IMR-90 (cell line): Measurements from ENCODE around the gene CCDC194. TPM values are rescaled to one million over a fixed set of nuclear protein-coding genes. Genes with fewer than 3 reads are reported as not detected.

Experiments used
- ATAC-seq: fragments of 200-7000 bp; cut with Tn5 transposase; 2 replicates; pipeline ENCODE4 v1.9.1; 2020; ENCODE audit warnings: low read depth, mild to moderate bottlenecking, moderate library complexity
- BruUV-seq: library from RNA; stranded (reverse); fragments of 400-500 nt; replicated peaks from 2 replicates; lab custom pipeline; 2021; lab: Mats Ljungman, UMichigan
- CTCF ChIA-PET: fragments of 300-600 bp; formaldehyde crosslinking; extraction: SDS; loops from one replicate; lab custom pipeline; 2021; ENCODE audit warnings: antibody characterized with exemption; lab: Yijun Ruan, JAX
- POLR2A ChIA-PET: fragments of 300-600 bp; sonication (Branson Sonifier 250); formaldehyde crosslinking; loops from one replicate; lab custom pipeline; 2022; ENCODE audit warnings: antibody characterized with exemption; ENCODE audit not compliant: unreplicated experiment; lab: Charles Lee
- DNase-seq: peaks from one replicate; pipeline ENCODE4 v3.0.0; 2013
- H2AFZ ChIP-seq: replicated peaks from 2 replicates; pipeline ENCODE3; 2013; ENCODE audit warnings: low read length, mild to moderate bottlenecking; ENCODE audit not compliant: poor library complexity
- H2AK5ac ChIP-seq: 2 replicates; pipeline ENCODE4 v1.6.1; 2013; ENCODE audit warnings: low read depth, low read length, inconsistent platforms
- H2AK9ac ChIP-seq: replicated peaks from 2 replicates; pipeline ENCODE3; 2013; ENCODE audit warnings: mild to moderate bottlenecking, low read depth, low read length, moderate library complexity; ENCODE audit not compliant: poor library complexity
- H2BK120ac ChIP-seq: 2 replicates; pipeline ENCODE4 v1.6.1; 2013; ENCODE audit warnings: low read depth, low read length, inconsistent platforms
- H2BK15ac ChIP-seq: 3 replicates; pipeline ENCODE4 v1.6.1; 2013; ENCODE audit warnings: low read depth, low read length, inconsistent platforms
- H2BK20ac ChIP-seq: 2 replicates; pipeline ENCODE4 v1.6.1; 2013; ENCODE audit warnings: low read depth, mild to moderate bottlenecking, inconsistent platforms, low read length, moderate library complexity
- H2BK5ac ChIP-seq: 2 replicates; pipeline ENCODE4 v1.6.1; 2013; ENCODE audit warnings: mild to moderate bottlenecking, low read depth, low read length, inconsistent platforms; ENCODE audit not compliant: poor library complexity, severe bottlenecking
- H3K14ac ChIP-seq: replicated peaks from 2 replicates; pipeline ENCODE4 v1.6.1; 2013; ENCODE audit warnings: low read depth, low read length, inconsistent platforms
- H3K18ac ChIP-seq: 2 replicates; pipeline ENCODE4 v1.6.1; 2013; ENCODE audit warnings: low read depth, low read length, control low read depth
- H3K23ac ChIP-seq: 2 replicates; pipeline ENCODE4 v1.6.1; 2013; ENCODE audit warnings: low read depth, low read length, inconsistent platforms
- H3K27ac ChIP-seq: 2 replicates; pipeline ENCODE4 v1.5.1; 2013; ENCODE audit warnings: mild to moderate bottlenecking, control low read depth, low read length; ENCODE audit not compliant: insufficient read depth
- H3K27me3 ChIP-seq: 2 replicates; pipeline ENCODE4 v1.6.1; 2013; ENCODE audit warnings: low read length; ENCODE audit not compliant: control insufficient read depth, insufficient read depth
- H3K36me3 ChIP-seq: 2 replicates; pipeline ENCODE4 v1.6.1; 2013; ENCODE audit warnings: low read length, mixed read lengths; ENCODE audit not compliant: control insufficient read depth, insufficient read depth
- H3K4ac ChIP-seq: 2 replicates; pipeline ENCODE4 v1.6.1; 2013; ENCODE audit warnings: low read depth, low read length, inconsistent platforms
- H3K4me1 ChIP-seq: 2 replicates; pipeline ENCODE4 v1.6.1; 2013; ENCODE audit warnings: low read length, mixed read lengths; ENCODE audit not compliant: control insufficient read depth, insufficient read depth
- H3K4me2 ChIP-seq: 2 replicates; pipeline ENCODE4 v1.6.1; 2013; ENCODE audit warnings: low read depth, mild to moderate bottlenecking, control low read depth, low read length, moderate library complexity
- H3K4me3 ChIP-seq: 2 replicates; pipeline ENCODE4 v1.5.1; 2013; ENCODE audit warnings: low read depth, mild to moderate bottlenecking, control low read depth, low read length, moderate library complexity; ENCODE audit not compliant: insufficient read depth
- H3K56ac ChIP-seq: 2 replicates; pipeline ENCODE4 v1.6.1; 2013; ENCODE audit warnings: low read length, inconsistent platforms; ENCODE audit not compliant: insufficient read depth; ENCODE audit errors: extremely low read depth
- H3K79me1 ChIP-seq, 2 experiments: 2 replicates each; pipeline ENCODE4 v1.6.1; 2013; ENCODE audit warnings: low read length in 2 of 2, inconsistent platforms in 1 of 2, low read depth in 1 of 2
- H3K9ac ChIP-seq: 2 replicates; pipeline ENCODE4 v1.6.1; 2013; ENCODE audit warnings: low read depth, low read length, control low read depth
- H3K9me1 ChIP-seq: 2 replicates; pipeline ENCODE4 v1.6.1; 2013; ENCODE audit warnings: low read length, inconsistent platforms; ENCODE audit not compliant: insufficient read depth
- H3K9me3 ChIP-seq: 2 replicates; pipeline ENCODE4 v1.6.1; 2013; ENCODE audit warnings: low read length; ENCODE audit not compliant: control insufficient read depth, insufficient read depth
- H4K20me1 ChIP-seq: 2 replicates; pipeline ENCODE4 v1.6.1; 2013; ENCODE audit warnings: low read length, inconsistent platforms; ENCODE audit not compliant: insufficient read depth
- H4K5ac ChIP-seq: 2 replicates; pipeline ENCODE4 v1.6.1; 2013; ENCODE audit warnings: mild to moderate bottlenecking, low read depth, low read length, control low read depth
- H4K8ac ChIP-seq, 2 experiments: 2 replicates each; pipeline ENCODE4 v1.6.1; 2013; ENCODE audit warnings: low read depth in 2 of 2, low read length in 2 of 2, control low read depth in 1 of 2, inconsistent platforms in 1 of 2
- H4K91ac ChIP-seq: 2 replicates; pipeline ENCODE4 v1.6.1; 2013; ENCODE audit warnings: low read depth, low read length, inconsistent platforms; ENCODE audit not compliant: insufficient read depth
- BHLHE40 ChIP-seq: fragments of 150-350 bp; IDR thresholded peaks from 2 replicates; pipeline ENCODE4 v1.6.1; 2016; ENCODE audit warnings: mild to moderate bottlenecking, low read depth, low read length
- CHD1 ChIP-seq: IDR thresholded peaks from 2 replicates; pipeline ENCODE4 v1.6.1; 2012; ENCODE audit warnings: low read depth, low read length, improper control_type of control experiment
- CTCF ChIP-seq: conservative IDR thresholded peaks from 2 replicates; pipeline ENCODE4 v1.5.1; 2012; ENCODE audit warnings: mild to moderate bottlenecking, low read depth, low read length, improper control_type of control experiment
- ELK1 ChIP-seq: fragments of 150-350 bp; IDR thresholded peaks from 2 replicates; pipeline ENCODE4 v1.6.1; 2016; ENCODE audit warnings: low read depth, mild to moderate bottlenecking, low read length, moderate library complexity, borderline replicate concordance
- MXI1 ChIP-seq: IDR thresholded peaks from 2 replicates; pipeline ENCODE4 v1.6.1; 2012; ENCODE audit warnings: low read depth, mild to moderate bottlenecking, low read length, moderate library complexity, borderline replicate concordance
- NFE2L2 ChIP-seq: fragments of 150-350 bp; IDR thresholded peaks from 2 replicates; pipeline ENCODE4 v1.6.1; 2016; ENCODE audit warnings: low read depth, mild to moderate bottlenecking, low read length
- POLR2A ChIP-seq: IDR thresholded peaks from 2 replicates; pipeline ENCODE4 v1.6.1; 2012; ENCODE audit warnings: mild to moderate bottlenecking, low read depth, low read length
- RFX5 ChIP-seq: IDR thresholded peaks from 2 replicates; pipeline ENCODE4 v1.8.0; 2012; ENCODE audit warnings: low read depth, mild to moderate bottlenecking, low read length, moderate library complexity
- USF2 ChIP-seq: fragments of 150-350 bp; IDR thresholded peaks from 2 replicates; pipeline ENCODE4 v1.6.1; 2017; ENCODE audit warnings: mild to moderate bottlenecking, antibody characterized with exemption, low read length, low read depth
- WGBS, 2 experiments: methylation state at CpG; one replicate each; pipeline versions ENCODE4 v1.1.5 to v1.1.7; 2013; ENCODE audit warnings: missing lambda C conversion rate in 2 of 2; ENCODE audit not compliant: insufficient read length in 1 of 2; ENCODE audit errors: extremely low coverage in 2 of 2; 5-methylcytosine and 5-hydroxymethylcytosine counted together
- dilution Hi-C: fragments of 300-500 bp; cut with HindIII; formaldehyde crosslinking; loops from one replicate; pipeline ENCODE4 v1.14.3; 2018; ENCODE audit warnings: low sequenced_read_pairs; ENCODE audit not compliant: unreplicated experiment
- in situ Hi-C: fragments of 300-500 bp; cut with MboI; formaldehyde crosslinking; loops from 3 replicates; pipeline ENCODE4 v1.14.3; 2019; ENCODE audit warnings: low sequenced_read_pairs, inconsistent platforms, mixed read lengths
- intact Hi-C: fragments of 100-400 bp; cut with micrococcal nuclease; formaldehyde crosslinking; loops from 2 replicates; pipeline ENCODE4 v1.10.0; 2022
- polyA plus RNA-seq, 3 experiments: library from polyadenylated mRNA; depleted of rRNA; stranded (reverse); fragments of >200 nt; gene quantifications; 2 replicates each; pipeline ENCODE4 v1.2.3, GENCODE V29; 2012; ENCODE audit warnings: low replicate concordance in 1 of 3
- total RNA-seq: library from RNA; depleted of rRNA; stranded (reverse); fragments of >200 nt; gene quantifications from 2 replicates; pipeline ENCODE4 v1.2.3, GENCODE V29; 2012

The CCDC194 gene
- total and polyA plus RNA-seq, 2 of the 4 experiments (the other 2 are of a cell fraction), result not detected

DNA sequence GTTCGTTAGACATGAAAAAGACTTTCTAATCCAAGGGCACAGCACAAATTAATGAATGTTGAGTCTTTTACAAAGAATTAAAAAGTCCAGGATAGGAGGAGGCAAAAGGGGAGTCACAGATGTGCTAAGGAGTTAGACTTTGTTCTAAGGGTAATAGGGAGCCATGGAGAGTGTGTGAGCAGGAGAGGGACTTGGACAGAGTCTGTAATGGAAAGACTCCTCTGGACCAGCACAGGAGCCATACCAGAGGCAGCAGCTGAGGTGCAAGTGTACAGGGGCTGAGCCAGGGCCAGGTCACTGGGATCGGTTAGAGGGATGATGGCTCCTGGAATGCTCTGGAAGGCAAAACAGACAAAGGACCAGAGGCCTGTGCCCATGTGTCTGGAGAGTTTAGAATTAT, 46.1 kb downstream of the CCDC194 start:
- H2AK5ac ChIP-seq, result no peak overlapping the region; the same call in 1 of the 2 replicates
- H3K9ac ChIP-seq, result no peak overlapping the region
- H3K14ac ChIP-seq, result no peak overlapping the region
- no peak overlapping the region for H2BK20ac ChIP-seq
- H2AFZ ChIP-seq, result no peak overlapping the region
- H3K27me3 ChIP-seq, result peaks cover 5% of the 10 kb centered on the region; the same call in 1 of the 2 replicates
- dilution Hi-C loops, result no loop called here
- no peak overlapping the region for H3K18ac ChIP-seq
- DNase-seq (no peak), ATAC-seq (no peak)
- H3K56ac ChIP-seq, result no peak overlapping the region
- H2BK120ac ChIP-seq, result no peak overlapping the region
- H3K9me3 ChIP-seq, result no peaks in the 10 kb centered on the region
- no peak overlapping the region for H2AK9ac ChIP-seq
- no peak overlapping the region for H2BK15ac ChIP-seq
- no TSS peak for BruUV-seq
- intact Hi-C loops, result loop anchor here (2.0 kb wide), 1 partner anchor 507 kb away; no protein-coding TSS in a partner anchor
- no peak overlapping the region for H3K4me3 ChIP-seq
- no peak overlapping the region for H3K4ac ChIP-seq
- H3K4me1 ChIP-seq, result 0 out of 2 replicates have a peak, but pooled peaks cover 2% of the 10 kb centered on the region
- no peak overlapping the region for H4K8ac ChIP-seq
- ChIA-PET CTCF (interaction anchor here (1.5 kb wide), 1 partner anchor 38 kb away, joined by 3 read pairs; no protein-coding TSS in a partner anchor), POLR2A (no interaction called here)
- no CpG with 5 or more reads among the region's 2 CpGs for WGBS, 2 experiments
- H3K36me3 ChIP-seq, result no peaks in the 10 kb centered on the region; the same call in 1 of the 2 replicates
- no peak for TF ChIP-seq CHD1
- no peak for TF ChIP-seq MXI1
- TF ChIP-seq POLR2A, result no peak
- TF ChIP-seq ELK1, result no peak
- TF ChIP-seq CTCF, result no peak
- TF ChIP-seq BHLHE40, result no peak
- no peak for TF ChIP-seq USF2
- no peak for TF ChIP-seq RFX5
- TF ChIP-seq NFE2L2, result no peak
- no peak overlapping the region for H3K27ac ChIP-seq
- H4K91ac ChIP-seq, result no peak overlapping the region
- no peak overlapping the region for H2BK5ac ChIP-seq
- no peak overlapping the region for H3K4me2 ChIP-seq
- H3K79me1 ChIP-seq, result no peaks in the 10 kb centered on the region
- in situ Hi-C loops, result loop anchor here (5.0 kb wide), 1 partner anchor 39 kb away; no protein-coding TSS in a partner anchor
- no peaks in the 10 kb centered on the region; the same call in 1 of the 2 replicates for H4K20me1 ChIP-seq
- H4K5ac ChIP-seq, result no peak overlapping the region
- H3K9me1 ChIP-seq, result no peaks in the 10 kb centered on the region
- no peak overlapping the region for H3K23ac ChIP-seq
